ENCODE results near the gene TCF4.

DNA sequence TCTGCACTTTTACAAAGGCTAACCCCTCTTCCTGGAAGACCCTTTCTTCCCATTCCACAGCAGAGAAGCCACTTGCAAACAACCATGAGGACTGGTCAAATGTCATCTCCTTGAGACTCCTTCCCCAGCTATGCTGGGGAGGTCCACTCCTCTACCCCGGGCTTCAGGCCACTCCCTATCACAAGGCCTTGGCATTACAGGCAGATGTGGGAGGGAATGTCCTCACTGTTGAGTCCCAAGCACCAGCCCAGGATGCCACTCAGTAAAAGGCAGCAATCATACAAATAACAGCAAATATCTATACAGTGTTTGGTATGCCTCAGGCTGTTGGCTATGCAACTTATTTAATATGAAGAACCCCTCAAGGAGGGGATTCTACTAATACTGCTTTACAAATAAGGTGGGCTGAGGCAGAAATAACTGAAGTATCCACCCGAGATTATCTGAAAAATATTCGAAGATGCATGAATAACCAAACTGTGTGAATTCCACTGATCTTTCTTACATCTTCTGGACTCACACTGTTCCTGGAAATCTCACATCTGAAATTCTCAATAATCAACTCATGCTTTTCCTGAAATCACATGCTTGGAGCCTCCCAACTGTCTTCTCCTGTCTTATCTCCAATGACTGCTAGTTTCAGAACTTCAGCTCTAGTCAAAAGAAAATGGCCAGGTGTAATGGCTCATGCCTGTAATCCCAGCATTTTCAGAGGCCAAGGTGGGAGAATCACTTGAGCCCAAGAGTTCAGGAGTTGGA lies 226.3 kb downstream of the TCF4 start:
- no peak for TF ChIP-seq EZH2 (IDR thresholded peaks at IDR 0.05; ENCODE audit: low read length)
- TF ChIP-seq, protein P1, sequence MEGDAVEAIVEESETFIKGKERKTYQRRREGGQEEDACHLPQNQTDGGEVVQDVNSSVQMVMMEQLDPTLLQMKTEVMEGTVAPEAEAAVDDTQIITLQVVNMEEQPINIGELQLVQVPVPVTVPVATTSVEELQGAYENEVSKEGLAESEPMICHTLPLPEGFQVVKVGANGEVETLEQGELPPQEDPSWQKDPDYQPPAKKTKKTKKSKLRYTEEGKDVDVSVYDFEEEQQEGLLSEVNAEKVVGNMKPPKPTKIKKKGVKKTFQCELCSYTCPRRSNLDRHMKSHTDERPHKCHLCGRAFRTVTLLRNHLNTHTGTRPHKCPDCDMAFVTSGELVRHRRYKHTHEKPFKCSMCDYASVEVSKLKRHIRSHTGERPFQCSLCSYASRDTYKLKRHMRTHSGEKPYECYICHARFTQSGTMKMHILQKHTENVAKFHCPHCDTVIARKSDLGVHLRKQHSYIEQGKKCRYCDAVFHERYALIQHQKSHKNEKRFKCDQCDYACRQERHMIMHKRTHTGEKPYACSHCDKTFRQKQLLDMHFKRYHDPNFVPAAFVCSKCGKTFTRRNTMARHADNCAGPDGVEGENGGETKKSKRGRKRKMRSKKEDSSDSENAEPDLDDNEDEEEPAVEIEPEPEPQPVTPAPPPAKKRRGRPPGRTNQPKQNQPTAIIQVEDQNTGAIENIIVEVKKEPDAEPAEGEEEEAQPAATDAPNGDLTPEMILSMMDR (optimal IDR thresholded peaks at IDR 0.05 in 1 of 3, IDR thresholded peaks at IDR 0.05 in 1 of 3, conservative IDR thresholded peaks at IDR 0.05 in 1 of 3; ENCODE audit: extremely low read depth in 1 of 3, insufficient read depth in 2 of 3, low read length in 3 of 3), result no peak

Data from keratinocyte (primary cell).